HG03025 (cell line): ENCODE measurements around the gene SCRT2.

Experiments
- ATAC-seq: cut with Tn5 transposase; IDR thresholded peaks from one replicate; pipeline ENCODE4 v1.9.1; 2021; ENCODE audit warnings: mild to moderate bottlenecking, moderate library complexity; ENCODE audit not compliant: unreplicated experiment, low FRiP score

The SCRT2 gene

GRCh38 chr20:635893-636338, 39.7 kb downstream of the SCRT2 start:
- no peak for ATAC-seq

GRCh38 chr20:635028-635892, 40.3 kb downstream of the SCRT2 start:
- ATAC-seq, result no peak

- ATAC-seq, result no peak
These were observed 41.3 kb downstream of the SCRT2 start for GRCh38 chr20:634148-634925.

GRCh38 chr20:631101-631500, 44.5 kb downstream of the SCRT2 start:
- ATAC-seq, result no peak

- no peak for ATAC-seq
These were observed 49.0 kb downstream of the SCRT2 start for GRCh38 chr20:626579-626978.

- no peak for ATAC-seq
These were observed 50.2 kb downstream of the SCRT2 start for GRCh38 chr20:625360-625932.

- ATAC-seq, result no peak
These were observed 51.9 kb downstream of the SCRT2 start for GRCh38 chr20:623704-624103.

- ATAC-seq, result no peak
These were observed 52.6 kb downstream of the SCRT2 start for GRCh38 chr20:623021-623420.

- ATAC-seq, result no peak
These were observed 53.4 kb downstream of the SCRT2 start for GRCh38 chr20:622161-622560.

GRCh38 chr20:621125-621756, 54.4 kb downstream of the SCRT2 start:
- no peak for ATAC-seq

GRCh38 chr20:620246-620645, 55.4 kb downstream of the SCRT2 start:
- ATAC-seq, result no peak

- no peak for ATAC-seq
These were observed 56.6 kb downstream of the SCRT2 start for GRCh38 chr20:618980-619379.

GRCh38 chr20:617934-618690, 57.5 kb downstream of the SCRT2 start:
- ATAC-seq, result no peak

- ATAC-seq, result no peak
These were observed 60.1 kb downstream of the SCRT2 start for GRCh38 chr20:615514-615913.

- no peak for ATAC-seq
These were observed 63.8 kb downstream of the SCRT2 start for GRCh38 chr20:611843-612185.
